Stimulated activated CD4-positive, alpha-beta T cell treated with anti-CD3 and anti-CD28 coated beads, TNF-alpha, amount 100 ng/mL, for 48 hours (primary cell): ENCODE data around the gene RASSF6.
"Not testable (repeated sequence)": the region's sequence is repeated elsewhere in the genome, so short reads cannot be mapped to it uniquely, and the experiment has no call there.

Experiments used
- DNase-seq, 3 donors: peaks; one replicate each; pipeline ENCODE4 v3.0.0-alpha.2; 2020; ENCODE audit warnings: low read depth in 3 of 3

RASSF6 gene, protein sequence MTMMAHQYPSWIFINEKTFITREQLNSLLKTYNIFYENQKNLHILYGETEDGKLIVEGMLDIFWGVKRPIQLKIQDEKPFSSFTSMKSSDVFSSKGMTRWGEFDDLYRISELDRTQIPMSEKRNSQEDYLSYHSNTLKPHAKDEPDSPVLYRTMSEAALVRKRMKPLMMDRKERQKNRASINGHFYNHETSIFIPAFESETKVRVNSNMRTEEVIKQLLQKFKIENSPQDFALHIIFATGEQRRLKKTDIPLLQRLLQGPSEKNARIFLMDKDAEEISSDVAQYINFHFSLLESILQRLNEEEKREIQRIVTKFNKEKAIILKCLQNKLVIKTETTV

DNA sequence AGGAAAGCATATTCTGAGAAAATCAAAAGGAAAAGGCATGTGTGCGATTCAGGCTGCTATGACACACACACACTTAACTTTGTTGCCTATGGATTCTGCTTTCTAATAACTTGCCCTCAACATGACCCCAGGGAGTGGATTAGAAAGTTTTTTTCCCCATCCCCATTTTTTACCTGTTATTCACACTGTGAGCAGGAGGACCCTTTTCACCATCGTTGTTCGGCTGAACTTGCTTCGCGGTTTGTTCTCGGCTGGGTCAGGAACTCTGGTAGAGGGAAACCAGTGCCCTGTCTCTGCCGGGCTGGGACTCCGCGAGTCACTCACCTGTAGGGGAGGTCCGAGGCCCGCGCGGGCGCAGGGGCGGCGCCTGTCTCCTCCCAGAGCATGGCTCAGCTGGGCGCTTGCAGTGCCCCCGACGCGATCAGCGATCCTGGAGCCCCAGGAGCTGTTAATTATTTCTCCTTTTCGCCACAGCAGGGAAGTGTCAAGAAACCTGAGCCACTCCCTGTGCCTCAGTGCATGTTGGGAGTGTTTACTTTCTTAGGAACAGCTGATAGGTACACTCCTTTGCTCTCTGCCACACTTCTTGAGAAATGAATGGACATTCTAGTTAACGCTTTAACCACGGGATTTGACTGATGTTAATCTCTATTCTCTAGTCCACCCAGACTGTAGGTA lies at the start of gene RASSF6:
Gene RASSF6 (minus strand): TSS at position 322 of the 678 bp plus-strand sequence. CDS start 8,641 bp downstream, outside the sequence.
- no peak for DNase-seq

DNA sequence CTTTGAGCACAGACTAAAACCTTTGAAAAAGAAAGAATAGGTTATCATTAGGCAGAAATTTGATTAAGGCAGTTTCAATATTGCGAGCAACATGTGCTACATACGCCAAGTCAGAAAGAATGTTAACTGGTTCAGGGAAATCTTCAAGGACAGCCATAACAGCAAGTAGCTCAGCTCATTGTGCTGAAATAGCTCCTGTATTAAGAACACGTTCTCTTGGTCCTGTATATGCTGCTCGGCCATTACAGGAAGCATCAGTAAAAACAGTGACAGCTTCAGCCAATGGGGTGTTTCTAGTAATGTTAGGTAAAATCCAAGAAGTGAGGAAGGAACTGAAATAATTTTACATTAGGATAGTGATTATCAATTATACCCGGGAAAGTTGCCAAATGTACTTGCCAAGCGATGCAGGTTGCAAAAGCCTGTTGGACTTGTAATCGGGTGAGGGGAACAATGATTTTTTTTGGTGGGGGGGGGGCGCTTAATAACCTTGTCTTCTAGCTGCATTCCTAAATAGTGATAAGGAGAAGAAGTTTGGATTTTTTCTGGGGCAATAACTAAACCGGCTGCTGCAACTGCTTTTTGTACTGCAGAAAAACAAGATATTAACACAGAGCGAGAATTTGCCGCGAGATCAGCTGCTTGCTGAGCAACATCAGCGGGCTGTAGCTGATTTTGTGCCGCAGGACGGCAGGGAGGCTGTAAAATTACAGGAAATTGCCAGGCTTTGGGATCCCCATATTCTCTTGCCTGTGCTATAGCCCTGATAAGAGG lies 49.4 kb upstream of the RASSF6 start:
- no peak for DNase-seq

DNA sequence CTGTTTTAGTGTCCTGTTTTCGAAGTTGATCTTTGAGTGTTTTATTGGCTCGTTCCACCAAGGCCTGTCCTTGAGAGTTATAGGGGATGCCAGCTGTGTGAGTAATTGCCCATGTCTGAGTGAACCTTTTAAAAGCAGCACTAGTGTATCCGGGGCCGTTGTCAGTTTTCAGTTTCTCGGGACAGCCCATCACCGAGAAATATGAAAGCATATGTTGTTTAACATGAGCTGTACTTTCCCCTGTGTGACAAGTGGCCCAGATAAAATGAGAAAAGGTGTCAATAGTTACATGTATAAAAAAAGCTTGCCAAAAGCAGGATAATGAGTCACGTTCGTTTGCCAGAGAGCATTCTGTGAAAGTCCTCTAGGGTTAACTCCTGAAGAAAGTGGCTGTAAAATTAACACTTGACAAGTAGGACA lies 48.6 kb upstream of the RASSF6 start:
- DNase-seq: no peak

DNA sequence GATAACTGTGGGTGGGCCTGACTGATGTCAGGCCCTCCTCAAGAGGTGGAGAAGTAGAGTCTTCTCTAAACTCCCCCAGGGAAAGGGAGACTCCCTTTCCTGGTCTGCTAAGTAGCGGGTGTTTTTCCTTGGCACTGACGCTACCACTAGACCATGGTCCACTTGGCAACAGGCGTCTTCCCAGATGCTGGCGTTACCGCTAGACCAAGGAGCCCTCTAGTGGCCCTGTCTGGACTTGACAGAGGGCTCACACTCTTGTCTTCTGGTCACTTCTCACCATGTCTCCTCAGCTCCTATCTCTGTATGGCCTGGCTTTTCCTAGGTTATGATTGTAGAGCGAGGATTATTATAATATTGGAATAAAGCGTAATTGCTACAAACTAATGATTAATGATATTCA lies 45.7 kb upstream of the RASSF6 start:
- DNase-seq: not testable (repeated sequence)

DNA sequence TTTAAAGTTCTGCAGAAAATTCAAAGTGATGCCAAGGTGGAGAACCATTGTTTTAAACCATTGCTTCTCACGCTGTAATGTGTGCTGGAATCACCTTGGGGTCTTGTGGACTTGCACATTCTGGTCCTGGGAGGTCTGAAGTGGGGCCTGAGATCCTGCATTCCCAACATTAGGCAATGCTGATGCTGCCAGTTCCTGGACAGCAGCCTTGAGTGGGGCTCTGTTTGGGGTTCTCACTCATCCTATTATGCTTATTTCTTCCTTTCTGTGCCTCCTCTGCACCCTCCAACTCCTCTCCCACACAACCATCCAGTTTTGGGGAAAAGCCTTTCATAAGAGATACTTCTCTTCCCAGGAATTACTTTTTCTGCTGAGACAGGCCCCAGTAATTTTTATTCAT lies 44.2 kb upstream of the RASSF6 start:
- DNase-seq: no peak

DNA sequence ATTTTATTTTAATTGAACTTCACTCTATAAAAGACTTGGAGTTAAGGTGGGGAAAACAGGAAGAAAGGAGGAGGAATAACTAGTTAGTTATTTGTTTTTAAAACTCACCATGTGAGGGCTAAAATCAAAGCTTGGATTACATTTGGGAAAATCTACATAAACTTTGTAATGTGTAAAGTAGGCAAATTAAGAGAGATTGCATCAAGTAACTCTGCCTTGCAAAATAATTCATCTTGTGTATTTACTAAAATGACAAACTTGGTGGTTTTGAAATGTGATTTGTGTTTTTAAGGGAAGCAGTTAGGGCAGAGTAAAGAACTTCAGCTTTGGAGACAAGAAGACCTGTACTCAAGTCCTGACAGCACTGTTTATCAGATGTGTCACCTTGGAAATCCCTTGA lies 43.3 kb upstream of the RASSF6 start:
- DNase-seq: no peak

DNA sequence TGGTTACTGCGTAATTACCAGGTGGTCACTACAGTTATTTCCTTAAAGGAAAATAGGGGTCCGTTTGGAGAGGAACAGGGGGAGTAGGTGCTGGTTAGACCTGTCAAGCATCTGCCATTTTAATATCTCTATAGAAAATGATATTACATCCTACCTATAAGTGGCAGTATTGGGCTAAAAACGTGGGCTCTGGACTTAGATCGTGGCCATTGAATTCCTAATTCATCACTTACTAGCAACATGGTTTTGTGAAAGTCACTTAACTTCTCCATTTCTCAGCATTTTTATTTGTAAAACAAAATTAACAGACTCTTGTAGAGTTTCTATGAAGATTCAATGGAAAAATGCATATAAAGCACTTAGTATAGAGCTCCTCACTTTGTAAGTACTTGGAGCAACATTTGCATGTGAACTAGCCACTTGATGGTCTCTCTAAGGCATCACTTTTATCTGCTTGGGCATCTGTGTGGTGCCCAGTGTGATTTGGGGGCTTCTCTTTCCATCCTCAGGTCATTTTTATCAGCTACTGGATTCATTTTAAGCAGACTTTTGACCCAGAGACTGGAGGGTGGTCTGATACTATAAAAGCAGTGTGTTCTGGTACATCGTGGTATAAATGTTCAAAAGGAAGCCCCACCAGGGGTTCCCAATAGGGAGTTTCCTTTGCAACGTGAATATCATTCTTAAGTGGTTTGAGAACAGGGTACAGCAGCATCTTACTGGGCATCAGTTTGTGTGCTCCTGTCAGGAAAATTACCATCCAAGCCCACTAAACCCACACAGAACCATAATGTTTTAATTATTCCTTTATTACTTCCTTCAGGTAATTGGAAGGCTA lies 42.7 kb upstream of the RASSF6 start:
- no peak for DNase-seq

DNA sequence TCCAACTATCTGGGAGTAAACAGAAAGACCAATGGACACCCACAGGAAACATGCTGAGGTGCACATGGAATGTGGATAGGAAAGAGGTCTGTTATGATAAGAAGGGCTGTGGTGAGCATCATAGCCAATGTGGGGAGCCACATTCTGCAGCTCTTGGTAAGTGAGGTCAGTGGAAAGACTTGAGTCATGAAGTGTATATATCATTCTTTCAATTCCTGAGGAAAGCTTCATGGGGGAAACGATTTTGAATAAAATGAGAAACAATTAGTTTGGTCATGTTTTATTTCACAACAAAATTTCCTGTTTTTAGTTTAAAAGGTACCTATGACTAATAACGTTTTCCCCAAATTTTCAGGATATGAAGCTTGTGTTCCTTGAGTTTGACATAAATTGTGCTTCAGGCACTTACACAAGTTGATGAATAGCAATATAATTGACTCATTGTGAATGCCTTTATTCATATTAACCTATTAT lies 41.4 kb upstream of the RASSF6 start:
- no peak for DNase-seq

DNA sequence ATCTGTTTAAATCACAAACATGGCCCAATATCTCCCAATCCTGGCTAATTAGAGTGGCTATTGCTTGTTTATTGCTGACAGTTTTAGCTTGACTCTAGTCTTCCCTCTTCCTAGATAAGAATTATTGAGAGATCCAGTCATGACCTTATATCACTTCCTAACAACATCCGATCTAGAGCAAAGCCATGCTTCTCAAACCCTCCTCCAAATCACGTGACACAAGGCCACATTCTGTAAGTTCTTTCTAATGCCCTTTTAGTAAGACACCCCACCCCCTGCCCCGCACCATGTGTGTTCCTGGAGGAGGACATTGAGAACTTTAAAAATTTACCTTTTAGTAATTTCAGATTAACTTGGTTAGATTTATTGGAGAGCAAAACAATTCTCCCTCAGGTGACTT lies 40.6 kb upstream of the RASSF6 start:
- no peak for DNase-seq

DNA sequence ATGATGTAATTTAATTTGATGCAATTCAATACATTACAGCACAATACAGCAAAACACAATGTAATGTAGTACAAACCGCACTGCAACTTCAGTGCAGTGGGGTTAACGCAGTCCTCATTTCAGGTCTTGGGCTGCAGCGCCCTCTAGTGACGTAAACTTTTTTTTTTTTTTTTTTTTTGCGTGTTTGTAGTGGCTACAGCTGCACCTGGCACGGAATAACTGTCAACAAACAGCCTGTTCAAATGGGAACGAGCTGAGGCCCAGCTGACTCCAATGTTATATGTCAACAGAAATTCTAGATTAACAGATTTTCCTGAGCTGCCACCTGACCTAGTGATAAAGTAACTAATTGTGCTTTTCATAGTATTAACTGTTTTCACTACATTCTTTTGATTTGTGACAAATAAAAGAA lies 33.5 kb upstream of the RASSF6 start:
- DNase-seq: no peak

DNA sequence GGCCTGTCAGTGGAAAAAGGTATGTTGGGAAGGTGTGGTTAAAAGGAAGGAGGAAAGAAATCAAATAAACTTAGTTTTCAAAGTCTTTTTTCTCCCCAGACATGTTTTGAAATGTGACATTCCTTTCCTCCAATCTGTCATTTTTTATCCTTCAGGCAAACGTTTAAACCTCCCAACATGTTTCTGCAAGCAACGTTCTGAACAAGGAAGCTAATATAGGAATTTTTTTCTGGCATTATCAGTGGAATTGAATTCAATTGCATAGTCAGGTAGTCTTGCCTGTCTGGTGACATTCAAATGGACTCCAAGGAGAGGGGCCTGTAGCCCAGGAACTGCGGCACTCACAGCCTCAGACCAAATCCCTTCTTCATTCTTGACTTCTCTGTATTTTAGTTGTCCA lies 30.0 kb upstream of the RASSF6 start:
- DNase-seq: no peak

DNA sequence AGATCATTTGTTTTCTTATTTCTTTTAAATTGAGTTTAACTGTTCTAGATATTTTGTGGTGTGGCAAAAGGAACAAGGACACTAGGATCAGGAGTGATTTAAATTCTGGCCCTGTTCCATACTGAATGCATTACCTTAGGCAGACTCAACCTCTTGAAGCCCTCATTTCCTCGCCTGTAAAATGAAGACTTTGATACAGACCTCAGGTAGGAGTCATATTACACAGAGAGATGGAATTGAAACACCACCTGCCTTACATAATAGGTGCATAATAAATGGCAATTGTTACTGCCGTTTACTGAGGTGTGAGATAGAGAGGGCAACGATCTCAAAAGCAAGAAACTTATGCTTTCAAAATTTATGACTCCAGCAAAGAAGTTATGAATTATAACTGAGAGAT lies 28.2 kb upstream of the RASSF6 start:
- DNase-seq: no peak

DNA sequence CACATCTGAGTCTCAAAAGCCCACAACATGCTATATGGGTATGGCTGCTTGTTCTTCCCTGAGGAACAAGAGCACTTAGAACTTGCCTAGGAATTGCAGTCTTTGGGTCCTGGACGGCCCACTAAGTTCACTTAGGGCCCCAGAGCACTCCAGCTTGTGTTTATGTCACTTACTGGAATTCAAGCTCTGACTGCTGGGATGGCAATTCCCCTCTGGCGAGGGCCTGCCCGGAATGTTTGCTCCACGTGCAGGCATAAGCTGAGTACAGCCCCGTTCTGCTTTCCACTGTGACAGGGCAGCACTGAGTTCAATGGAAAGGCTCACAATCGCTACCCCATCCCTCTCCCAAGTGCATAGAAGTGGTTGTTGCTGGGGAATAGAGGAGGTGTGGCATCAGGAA lies 25.9 kb upstream of the RASSF6 start:
- no peak for DNase-seq

DNA sequence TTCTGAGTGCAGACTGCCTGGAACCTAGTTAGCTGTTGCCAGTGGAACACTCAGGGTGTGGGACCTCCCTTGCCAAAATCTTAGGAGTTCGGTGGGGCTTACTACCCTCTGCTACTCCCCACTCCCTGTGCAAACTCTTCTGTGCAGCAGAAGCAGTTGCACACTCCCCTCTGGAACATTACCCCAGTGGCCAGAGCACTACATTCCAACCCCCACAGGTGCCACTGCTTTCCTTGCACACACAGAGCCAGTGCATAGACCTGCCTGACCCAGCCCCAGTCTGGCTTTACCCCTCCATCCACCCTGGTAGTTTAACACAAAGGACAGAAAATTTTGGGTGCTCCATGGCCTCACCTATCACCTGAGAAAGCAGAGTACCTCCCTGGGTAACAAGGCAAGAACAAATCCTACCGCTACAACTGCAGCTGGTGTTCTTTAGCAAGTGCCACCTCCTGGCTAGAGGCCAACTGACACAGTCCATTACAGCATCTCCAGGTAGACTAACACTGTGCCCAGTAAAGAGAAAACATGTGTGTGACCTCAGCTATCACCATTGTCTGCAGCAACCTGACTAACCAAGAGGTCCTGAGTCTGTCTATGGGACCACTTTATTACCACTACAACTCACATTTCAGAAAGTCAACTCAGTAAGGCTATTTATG lies 11.5 kb upstream of the RASSF6 start:
- DNase-seq: no peak

DNA sequence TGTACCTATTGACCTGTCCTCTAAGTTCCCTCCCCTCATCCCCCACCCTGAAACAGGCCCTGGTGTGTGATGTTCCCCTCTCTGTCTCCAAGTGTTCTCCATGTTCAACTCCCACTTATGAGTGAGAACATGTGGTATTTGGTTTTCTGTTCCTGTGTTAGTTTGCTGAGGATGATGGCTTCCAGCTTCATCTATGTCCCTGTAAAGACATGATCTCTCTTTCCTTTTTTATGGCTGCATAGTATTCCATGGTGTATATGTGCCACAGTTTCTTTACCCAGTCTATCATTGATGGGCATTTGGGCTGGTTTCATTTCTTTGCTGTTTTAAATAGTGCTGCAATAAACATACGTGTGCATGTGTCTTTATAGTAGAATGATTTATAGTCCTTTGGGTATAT lies 8.6 kb upstream of the RASSF6 start:
- not testable (repeated sequence) for DNase-seq

DNA sequence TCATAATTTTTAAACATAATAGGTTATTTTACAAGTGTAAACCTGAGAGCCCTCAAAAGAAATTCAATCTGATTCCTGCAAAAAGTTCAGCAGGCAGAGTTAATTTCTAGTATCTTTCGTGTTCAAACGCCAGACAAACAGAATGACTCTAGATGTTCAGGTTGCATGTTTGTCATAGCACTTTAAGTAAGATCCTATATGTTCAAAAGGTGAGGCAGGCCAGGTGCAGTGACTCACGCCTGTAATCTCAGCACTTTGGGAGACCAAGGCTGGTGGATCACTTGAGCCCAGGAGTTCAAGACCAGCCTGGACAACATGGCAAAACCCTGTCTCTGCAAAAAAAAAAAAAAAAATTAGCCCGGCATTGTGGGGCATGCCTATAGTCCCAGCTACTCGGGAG lies 1.1 kb upstream of the RASSF6 start:
- no peak for DNase-seq

DNA sequence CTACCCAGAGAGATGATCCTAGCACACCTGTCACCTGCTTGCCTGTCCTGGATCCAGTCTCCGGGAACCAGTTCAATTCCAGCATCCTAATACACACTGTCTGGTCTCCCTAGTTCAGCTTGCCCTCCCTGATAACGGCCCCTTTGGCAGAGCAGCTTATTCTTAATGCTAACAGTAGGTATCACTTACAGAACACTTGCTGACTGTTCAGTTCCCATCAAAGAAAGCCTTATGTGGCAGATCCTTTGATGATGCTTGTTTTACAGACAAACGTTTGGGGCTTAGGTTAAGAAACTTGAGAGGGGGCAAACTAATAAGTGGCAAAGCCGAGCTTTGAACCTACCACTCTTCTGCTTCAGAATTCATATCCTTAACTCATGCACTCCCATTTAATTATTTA lies 890 bp downstream of the RASSF6 start:
- DNase-seq: no peak

DNA sequence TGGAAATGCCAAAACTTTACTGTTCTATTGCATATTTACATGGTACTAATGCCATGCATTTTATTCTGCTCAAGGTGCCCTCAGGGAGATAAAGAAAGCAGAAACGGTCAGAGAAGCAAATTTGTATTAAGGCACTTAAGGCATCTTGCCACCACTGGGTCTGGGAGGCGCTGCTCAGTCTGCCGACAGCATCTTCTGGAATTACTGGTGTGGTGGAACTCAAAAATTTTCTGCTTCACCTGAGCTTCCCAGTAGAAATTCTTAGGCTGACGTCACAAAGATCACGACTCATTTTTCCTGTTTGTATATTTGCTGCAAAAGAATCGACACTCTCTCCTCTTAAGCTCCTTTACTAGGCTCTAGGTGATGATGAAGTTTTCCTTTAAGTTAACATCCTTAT lies 3.0 kb downstream of the RASSF6 start:
- no peak for DNase-seq

DNA sequence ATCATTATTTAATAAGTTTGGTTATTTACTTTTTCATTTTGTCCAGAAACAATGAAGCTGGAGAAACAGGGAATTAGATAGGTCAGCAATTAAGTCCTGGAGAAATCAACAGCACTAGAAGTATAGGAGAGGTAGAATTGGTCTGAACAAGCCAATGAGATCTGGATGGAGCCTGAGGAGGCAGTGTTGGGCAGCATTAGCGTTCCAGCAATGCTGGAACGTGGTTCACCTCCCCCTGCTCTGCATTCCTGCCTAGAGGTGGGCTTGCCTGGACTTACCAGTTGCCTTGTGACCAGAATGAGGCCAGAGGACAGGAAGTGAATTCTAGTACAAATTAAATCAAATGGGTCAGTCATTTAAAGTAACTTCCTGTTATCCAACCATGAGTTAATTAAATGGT lies 4.6 kb downstream of the RASSF6 start:
- DNase-seq: no peak

DNA sequence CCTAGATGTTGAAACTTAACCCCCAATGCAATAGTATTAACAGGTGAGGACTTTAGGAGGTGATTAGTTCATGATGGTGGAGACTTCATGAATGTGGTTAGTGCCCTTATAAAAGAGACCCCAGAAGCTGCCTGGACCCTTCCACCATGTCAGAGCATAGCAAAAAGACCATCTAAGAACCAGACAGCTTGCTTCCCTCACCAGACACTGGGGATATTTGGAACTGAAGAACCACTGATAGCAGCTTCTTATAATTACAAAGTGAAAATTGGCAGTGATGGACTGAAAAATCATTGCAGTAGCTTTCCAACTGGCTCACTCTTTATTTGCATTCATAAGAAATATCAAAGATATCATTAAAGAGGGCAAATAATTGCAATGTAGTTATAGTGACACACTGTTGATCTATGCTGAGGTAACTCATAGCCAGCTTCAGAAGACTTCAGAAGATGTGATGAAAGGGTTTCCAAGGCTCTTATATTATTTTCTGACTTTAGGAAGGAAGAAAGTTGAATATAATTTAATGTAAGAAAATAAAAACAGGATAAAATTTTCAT lies 5.8 kb downstream of the RASSF6 start:
- no peak for DNase-seq

DNA sequence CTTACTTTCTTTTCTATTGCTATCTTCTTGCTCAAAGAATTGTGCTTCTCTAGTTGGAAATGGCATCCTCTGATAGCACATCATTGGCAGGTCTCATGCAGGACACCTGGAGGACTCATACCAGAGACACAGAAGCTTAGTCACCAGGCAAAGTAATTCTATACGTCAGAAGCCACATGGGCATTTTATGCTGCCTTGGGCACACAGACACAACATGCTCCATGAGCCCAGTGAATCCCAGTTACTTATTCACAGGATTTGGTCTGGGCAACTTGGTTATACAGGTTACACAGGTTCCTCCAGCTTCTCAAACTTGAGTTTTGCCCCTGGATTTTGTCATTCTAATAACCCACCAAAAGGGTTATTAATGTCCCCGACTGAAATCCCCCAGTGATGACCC lies 7.1 kb downstream of the RASSF6 start:
- no peak for DNase-seq
